Sigmoid colon (tissue), 4 donors: ENCODE data around the gene SHH.

Experiments
- EP300 ChIP-seq, 4 donors: sonication (generic); formaldehyde crosslinking; IDR thresholded peaks; one replicate each; pipeline ENCODE4 v1.6.1; 2017; ENCODE audit warnings: antibody characterized with exemption in 4 of 4
- POLR2AphosphoS5 ChIP-seq, 4 donors: sonication (generic); formaldehyde crosslinking; IDR thresholded peaks; one replicate each; pipeline ENCODE4 v1.6.1; 2017; ENCODE audit warnings: antibody characterized with exemption in 4 of 4

GRCh38 chr7:155773531-155773930 is 38.7 kb downstream of the SHH start:
- no peak for TF ChIP-seq EP300 (IDR thresholded peaks at IDR 0.05)
- peak in 1 of 4 donors; percentile 28 for TF ChIP-seq POLR2AphosphoS5 (IDR thresholded peaks at IDR 0.05)
